ENCODE data around the gene ABAT.

ABAT gene

DNA sequence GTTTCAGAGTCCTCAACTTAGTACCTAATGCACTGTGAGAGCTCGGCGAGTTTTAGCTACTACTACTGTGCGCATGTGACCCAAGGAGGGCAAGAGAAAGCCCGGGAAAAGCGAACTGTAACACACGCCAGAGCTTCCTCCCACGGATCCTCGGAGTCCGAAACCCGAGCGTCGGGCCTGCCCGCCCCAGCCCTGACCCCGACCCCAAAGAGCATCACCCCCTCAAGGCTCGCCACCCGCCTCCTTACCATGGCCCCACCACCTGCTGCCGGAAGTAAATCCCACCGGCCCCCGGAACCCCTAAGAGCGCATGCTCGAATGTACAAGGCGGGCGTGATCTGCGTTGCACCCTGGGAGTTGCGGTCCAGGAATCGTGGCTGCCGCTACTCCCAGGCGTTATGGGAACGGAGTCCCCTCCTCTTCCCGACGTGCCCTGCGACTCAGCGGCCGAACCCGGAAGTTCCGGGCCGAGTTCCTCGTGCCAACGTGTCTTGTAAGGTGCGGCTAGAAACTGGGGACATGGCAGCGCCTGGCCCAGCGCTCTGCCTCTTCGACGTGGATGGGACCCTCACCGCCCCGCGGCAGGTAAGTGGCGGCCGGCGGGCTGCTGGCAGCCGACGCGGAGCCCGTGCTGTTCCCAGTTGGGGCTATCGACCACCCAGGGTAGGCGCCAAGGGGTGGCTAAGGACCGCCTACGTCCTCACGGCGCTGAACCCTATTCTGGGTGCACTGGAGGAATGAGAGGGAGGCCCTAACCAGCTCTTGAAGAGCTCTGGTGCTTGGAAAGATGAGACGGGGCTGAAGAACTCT is 123.2 kb downstream of the ABAT start, which contains the start of the genes PMM2 and TMEM186:
PMM2 (plus strand) TSS at position 476 of the 810 bp plus-strand sequence; CDS start at position 520, 44 bp downstream.
TMEM186 (minus strand) TSS at position 276 of the 810 bp plus-strand sequence; CDS start at position 251, 25 bp downstream.
- TF ChIP-seq TAF1 (IDR thresholded peaks at IDR 0.05; ENCODE audit: borderline replicate concordance, insufficient read depth, low read length) (no peak), SIN3A (IDR thresholded peaks at IDR 0.05; ENCODE audit: borderline replicate concordance, insufficient read depth, low read length) (peak; percentile 96), POLR2AphosphoS5 (IDR thresholded peaks at IDR 0.05; ENCODE audit: low read depth, low read length) (peak; percentile 80), FOXP2 (optimal IDR thresholded peaks at IDR 0.05; ENCODE audit: borderline replicate concordance, extremely low read depth, extremely low read length, insufficient read depth) (no peak)
- TF ChIP-seq, protein P1, sequence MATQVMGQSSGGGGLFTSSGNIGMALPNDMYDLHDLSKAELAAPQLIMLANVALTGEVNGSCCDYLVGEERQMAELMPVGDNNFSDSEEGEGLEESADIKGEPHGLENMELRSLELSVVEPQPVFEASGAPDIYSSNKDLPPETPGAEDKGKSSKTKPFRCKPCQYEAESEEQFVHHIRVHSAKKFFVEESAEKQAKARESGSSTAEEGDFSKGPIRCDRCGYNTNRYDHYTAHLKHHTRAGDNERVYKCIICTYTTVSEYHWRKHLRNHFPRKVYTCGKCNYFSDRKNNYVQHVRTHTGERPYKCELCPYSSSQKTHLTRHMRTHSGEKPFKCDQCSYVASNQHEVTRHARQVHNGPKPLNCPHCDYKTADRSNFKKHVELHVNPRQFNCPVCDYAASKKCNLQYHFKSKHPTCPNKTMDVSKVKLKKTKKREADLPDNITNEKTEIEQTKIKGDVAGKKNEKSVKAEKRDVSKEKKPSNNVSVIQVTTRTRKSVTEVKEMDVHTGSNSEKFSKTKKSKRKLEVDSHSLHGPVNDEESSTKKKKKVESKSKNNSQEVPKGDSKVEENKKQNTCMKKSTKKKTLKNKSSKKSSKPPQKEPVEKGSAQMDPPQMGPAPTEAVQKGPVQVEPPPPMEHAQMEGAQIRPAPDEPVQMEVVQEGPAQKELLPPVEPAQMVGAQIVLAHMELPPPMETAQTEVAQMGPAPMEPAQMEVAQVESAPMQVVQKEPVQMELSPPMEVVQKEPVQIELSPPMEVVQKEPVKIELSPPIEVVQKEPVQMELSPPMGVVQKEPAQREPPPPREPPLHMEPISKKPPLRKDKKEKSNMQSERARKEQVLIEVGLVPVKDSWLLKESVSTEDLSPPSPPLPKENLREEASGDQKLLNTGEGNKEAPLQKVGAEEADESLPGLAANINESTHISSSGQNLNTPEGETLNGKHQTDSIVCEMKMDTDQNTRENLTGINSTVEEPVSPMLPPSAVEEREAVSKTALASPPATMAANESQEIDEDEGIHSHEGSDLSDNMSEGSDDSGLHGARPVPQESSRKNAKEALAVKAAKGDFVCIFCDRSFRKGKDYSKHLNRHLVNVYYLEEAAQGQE (IDR thresholded peaks at IDR 0.05; ENCODE audit: insufficient read depth in 1 of 2, low read depth in 2 of 2, low read length in 2 of 2): no peak

DNA sequence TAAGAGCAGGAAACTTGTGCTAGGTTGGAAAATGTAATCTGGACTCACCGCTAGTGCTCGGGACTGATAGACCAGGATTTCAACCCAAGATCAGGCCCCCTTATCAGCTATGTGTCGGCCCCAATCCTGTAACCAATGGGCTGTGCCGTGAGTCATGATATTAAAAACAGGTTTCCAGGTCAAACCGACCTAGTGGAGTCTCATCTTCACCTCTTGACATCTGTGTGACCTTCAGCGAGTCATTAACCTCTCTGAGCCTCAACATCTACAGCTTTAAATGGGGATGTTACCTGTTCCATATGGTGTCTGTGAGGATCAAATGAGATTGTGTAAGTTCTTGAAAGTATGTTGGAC is 123.7 kb downstream of the ABAT start:
- TF ChIP-seq, protein P1 (IDR thresholded peaks at IDR 0.05; ENCODE audit: insufficient read depth in 1 of 2, low read depth in 2 of 2, low read length in 2 of 2): no peak
- TF ChIP-seq SIN3A (IDR thresholded peaks at IDR 0.05; ENCODE audit: borderline replicate concordance, insufficient read depth, low read length) (no peak), FOXP2 (optimal IDR thresholded peaks at IDR 0.05; ENCODE audit: borderline replicate concordance, extremely low read depth, extremely low read length, insufficient read depth) (no peak), POLR2AphosphoS5 (IDR thresholded peaks at IDR 0.05; ENCODE audit: low read depth, low read length) (no peak), TAF1 (IDR thresholded peaks at IDR 0.05; ENCODE audit: borderline replicate concordance, insufficient read depth, low read length) (no peak)

DNA sequence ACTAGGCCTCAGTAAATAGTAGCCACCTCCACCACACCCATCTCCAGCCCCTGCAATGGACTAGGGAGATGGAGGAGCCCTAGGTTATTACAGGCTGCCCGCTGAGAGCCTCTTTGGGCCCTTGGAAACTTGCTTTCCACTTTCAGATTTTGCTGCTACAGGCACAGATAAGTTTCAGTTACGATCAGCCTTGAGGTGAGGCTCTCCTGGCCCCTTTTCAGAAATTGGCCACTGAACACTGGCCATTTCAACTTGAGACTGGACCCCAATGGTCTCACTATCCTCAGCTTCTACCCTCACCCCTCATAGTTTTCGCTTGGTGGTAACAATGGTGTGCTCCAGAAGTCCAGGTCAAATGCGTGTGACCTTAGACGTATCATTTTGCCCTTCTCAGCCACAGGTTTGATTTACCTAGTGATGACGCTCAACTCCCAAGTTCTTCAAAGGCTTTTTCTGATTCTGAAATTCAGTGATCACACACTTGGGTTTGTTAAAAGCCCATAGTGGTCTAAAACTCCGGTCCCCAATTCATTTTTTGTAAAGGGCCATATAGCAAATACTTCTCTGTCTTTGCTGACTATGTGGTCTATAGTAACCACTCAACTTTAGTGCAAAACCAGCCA is 124.2 kb downstream of the ABAT start:
- TF ChIP-seq TAF1 (IDR thresholded peaks at IDR 0.05; ENCODE audit: borderline replicate concordance, insufficient read depth, low read length): no peak
- TF ChIP-seq POLR2AphosphoS5 (IDR thresholded peaks at IDR 0.05; ENCODE audit: low read depth, low read length): no peak
- no peak for TF ChIP-seq FOXP2 (optimal IDR thresholded peaks at IDR 0.05; ENCODE audit: borderline replicate concordance, extremely low read depth, extremely low read length, insufficient read depth)
- no peak for TF ChIP-seq SIN3A (IDR thresholded peaks at IDR 0.05; ENCODE audit: borderline replicate concordance, insufficient read depth, low read length)
- TF ChIP-seq, protein P1 (IDR thresholded peaks at IDR 0.05; ENCODE audit: insufficient read depth in 1 of 2, low read depth in 2 of 2, low read length in 2 of 2): no peak

DNA sequence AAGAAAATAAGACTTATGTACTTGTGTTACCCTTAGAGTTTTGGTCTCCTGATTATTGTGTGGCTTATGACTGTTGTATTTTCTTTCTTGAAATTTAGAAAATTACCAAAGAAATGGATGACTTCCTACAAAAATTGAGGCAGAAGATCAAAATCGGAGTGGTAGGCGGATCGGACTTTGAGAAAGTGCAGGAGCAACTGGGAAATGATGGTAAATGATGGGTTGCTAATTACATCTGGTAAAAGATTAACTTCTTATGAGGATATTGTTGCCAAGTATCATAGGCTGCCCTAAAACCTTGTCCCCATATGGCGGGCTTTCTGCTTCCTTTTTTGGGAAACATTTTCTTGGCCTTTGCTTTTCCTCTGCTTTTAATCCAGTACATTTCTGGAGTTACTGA is 127.3 kb downstream of the ABAT start:
- TF ChIP-seq FOXP2 (optimal IDR thresholded peaks at IDR 0.05; ENCODE audit: borderline replicate concordance, extremely low read depth, extremely low read length, insufficient read depth) (no peak), SIN3A (IDR thresholded peaks at IDR 0.05; ENCODE audit: borderline replicate concordance, insufficient read depth, low read length) (no peak), TAF1 (IDR thresholded peaks at IDR 0.05; ENCODE audit: borderline replicate concordance, insufficient read depth, low read length) (no peak)
- TF ChIP-seq, protein P1 (IDR thresholded peaks at IDR 0.05; ENCODE audit: insufficient read depth in 1 of 2, low read depth in 2 of 2, low read length in 2 of 2): no peak

All from PFSK-1 (cell line).